Adrenal gland (tissue), 12 donors: ENCODE results near the gene GHR. TPM values are rescaled to one million over a fixed set of nuclear protein-coding genes. Genes with fewer than 3 reads are reported as not detected.

Experiments
- DNase-seq, 7 donors: peaks; one replicate each; pipeline ENCODE4 v3.0.0-alpha.2; 2019 to 2020
- H3K27ac ChIP-seq, 5 donors: fragments of 200-600 bp; sonication (generic) in 4 of 5; 1 replicate in 3 of 5; 2 replicates in 2 of 5; pipeline versions ENCODE4 v1.5.1 to v1.8.0; 2016 to 2020; ENCODE audit warnings: mild to moderate bottlenecking in 1 of 5
- H3K27me3 ChIP-seq: fragments of 200-600 bp; 2 replicates; pipeline ENCODE4 v1.8.0; 2021
- H3K36me3 ChIP-seq, 2 donors: fragments of 200-600 bp; replicated peaks in 1 of 2; 1 replicate in 1 of 2; 2 replicates in 1 of 2; pipeline versions ENCODE4 v1.5.1 to v1.8.0; 2018 to 2022
- H3K4me1 ChIP-seq, 2 donors: fragments of 200-600 bp; replicated peaks in 1 of 2; 1 replicate in 1 of 2; 2 replicates in 1 of 2; pipeline versions ENCODE4 v1.5.1 to v1.8.0; 2018 to 2021
- H3K4me3 ChIP-seq, 4 donors: fragments of 200-600 bp; sonication (generic) in 3 of 4; one replicate each; pipeline ENCODE4 v1.5.1; 2016 to 2018
- H3K9me3 ChIP-seq, 3 donors: fragments of 200-600 bp; sonication (generic) in 1 of 3; replicated peaks in 1 of 3; 1 replicate in 2 of 3; 2 replicates in 1 of 3; pipeline versions ENCODE4 v1.5.1 to v1.8.0; 2016 to 2021
- POLR2A ChIP-seq, 2 donors: fragments of 450-650 bp; IDR thresholded peaks; one replicate each; pipeline ENCODE4 v1.6.1; 2017; ENCODE audit warnings: antibody characterized with exemption in 2 of 2, mild to moderate bottlenecking in 2 of 2, moderate library complexity in 1 of 2
- WGBS, 4 donors: extraction: QIAGEN DNeasy Blood & Tissue Kit in 2 of 4; methylation state at CpG; one replicate each; pipeline versions ENCODE4 v1.1.5 to v1.1.7; 2013 to 2017; 5-methylcytosine and 5-hydroxymethylcytosine counted together
- intact Hi-C, 2 donors: fragments of 100-400 bp; cut with DNase I; formaldehyde crosslinking; loops; one replicate each; pipeline versions ENCODE4 v1.14.1 to v1.15.0; 2022 to 2023
- polyA plus RNA-seq, 3 donors: library from polyadenylated mRNA; stranded (reverse); fragments of 200-250 nt in 2 of 3; fragments of 350-450 nt in 1 of 3; fragmentation: Illumina TruSeq in 1 of 3; extraction: RNeasy Lipid Tissue Mini Kit (QIAGEN cat#74804) in 1 of 3; gene quantifications; one replicate each; pipeline ENCODE4 v1.2.3, GENCODE V29; 2013 to 2014
- total RNA-seq, 9 donors: library from RNA; depleted of rRNA in 4 of 9; stranded (reverse); fragments of >200 nt in 4 of 9; fragments of 120-200 nt in 1 of 9; fragmentation: NEBNext Ultra II Directional in 1 of 9; extraction: Animal tissue kit (Norgen Biotek cat#: 25700) in 1 of 9; gene quantifications; one replicate each; pipeline versions ENCODE4 v1.1.0 to v1.2.4, GENCODE V29; 2013 to 2023
- TF ChIP-seq, protein P1 (sequence below), 6 experiments: fragments of 450-650 bp in 4 of 6; fragments of 200-600 bp in 2 of 6; sonication (generic) in 1 of 6; IDR thresholded peaks; 1 replicate in 5 of 6; 2 replicates in 1 of 6; pipeline versions ENCODE4 v1.5.1 to v1.8.0; 2016 to 2021; ENCODE audit warnings: antibody characterized with exemption in 6 of 6, mild to moderate bottlenecking in 2 of 6, moderate library complexity in 1 of 6
- donor health status: healthy with polysubstance abuse.
- donor health status: Bipolar disorder and iron deficiency.
- donor health status: DM: yes; HTN: yes; CAD: no.
- donor health status: DM: no; HTN: no; CAD: no.
- donor health status: DM: no; HTN: no; CAD: no.
- donor health status: DM: yes; HTN: yes; CAD: no.

GHR gene
- total and polyA plus RNA-seq, 12 donors = 2.9 to 17.1 (median 10.5) TPM

DNA sequence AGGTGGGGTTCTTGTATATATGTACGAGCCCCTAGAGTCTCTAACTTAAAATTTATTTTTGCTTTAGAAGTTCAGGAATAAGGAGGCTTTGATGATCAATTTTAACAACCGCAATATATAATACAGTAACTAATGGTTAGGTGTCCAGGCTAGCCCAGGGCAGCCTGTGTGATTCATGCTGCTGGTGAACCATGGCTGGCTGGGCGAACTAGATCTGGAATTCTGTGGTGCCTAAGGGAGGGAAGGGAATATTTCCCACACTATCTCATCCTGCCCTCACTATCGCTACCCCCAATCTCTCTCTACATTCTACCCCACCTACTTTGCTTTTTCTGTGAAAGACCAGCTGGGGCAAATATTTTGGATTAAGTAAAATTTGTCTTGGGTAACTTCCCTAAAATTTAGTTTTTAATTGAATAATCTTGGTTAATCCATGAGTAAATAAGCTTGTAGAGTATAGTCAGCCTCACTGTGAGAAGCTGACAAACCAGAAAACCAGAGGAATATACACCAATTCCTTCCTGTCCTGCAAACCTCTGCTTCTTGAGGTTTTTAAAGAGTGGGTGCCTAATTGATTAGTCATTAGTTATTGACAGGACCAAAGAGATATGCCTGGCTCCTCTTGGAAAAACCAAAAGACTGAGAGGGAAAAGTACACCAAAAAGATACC lies 218.2 kb downstream of the GHR start:
- intact Hi-C loops = no loop called here
- H3K36me3 ChIP-seq = no peaks in the 10 kb centered on the region
- H3K4me3 ChIP-seq = no peak overlapping the region
- H3K27ac ChIP-seq = no peak overlapping the region
- no peak for DNase-seq
- TF ChIP-seq, protein P1, sequence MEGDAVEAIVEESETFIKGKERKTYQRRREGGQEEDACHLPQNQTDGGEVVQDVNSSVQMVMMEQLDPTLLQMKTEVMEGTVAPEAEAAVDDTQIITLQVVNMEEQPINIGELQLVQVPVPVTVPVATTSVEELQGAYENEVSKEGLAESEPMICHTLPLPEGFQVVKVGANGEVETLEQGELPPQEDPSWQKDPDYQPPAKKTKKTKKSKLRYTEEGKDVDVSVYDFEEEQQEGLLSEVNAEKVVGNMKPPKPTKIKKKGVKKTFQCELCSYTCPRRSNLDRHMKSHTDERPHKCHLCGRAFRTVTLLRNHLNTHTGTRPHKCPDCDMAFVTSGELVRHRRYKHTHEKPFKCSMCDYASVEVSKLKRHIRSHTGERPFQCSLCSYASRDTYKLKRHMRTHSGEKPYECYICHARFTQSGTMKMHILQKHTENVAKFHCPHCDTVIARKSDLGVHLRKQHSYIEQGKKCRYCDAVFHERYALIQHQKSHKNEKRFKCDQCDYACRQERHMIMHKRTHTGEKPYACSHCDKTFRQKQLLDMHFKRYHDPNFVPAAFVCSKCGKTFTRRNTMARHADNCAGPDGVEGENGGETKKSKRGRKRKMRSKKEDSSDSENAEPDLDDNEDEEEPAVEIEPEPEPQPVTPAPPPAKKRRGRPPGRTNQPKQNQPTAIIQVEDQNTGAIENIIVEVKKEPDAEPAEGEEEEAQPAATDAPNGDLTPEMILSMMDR (IDR thresholded peaks at IDR 0.05) = no peak
- TF ChIP-seq POLR2A (IDR thresholded peaks at IDR 0.05) = no peak
- no peaks in the 10 kb centered on the region for H3K27me3 ChIP-seq
- 95 to 98% (median 97%) methylated on average over 4 of the region's 4 CpGs for WGBS, 4 donors
- H3K9me3 ChIP-seq = no peaks in the 10 kb centered on the region
- no peaks in the 10 kb centered on the region for H3K4me1 ChIP-seq

DNA sequence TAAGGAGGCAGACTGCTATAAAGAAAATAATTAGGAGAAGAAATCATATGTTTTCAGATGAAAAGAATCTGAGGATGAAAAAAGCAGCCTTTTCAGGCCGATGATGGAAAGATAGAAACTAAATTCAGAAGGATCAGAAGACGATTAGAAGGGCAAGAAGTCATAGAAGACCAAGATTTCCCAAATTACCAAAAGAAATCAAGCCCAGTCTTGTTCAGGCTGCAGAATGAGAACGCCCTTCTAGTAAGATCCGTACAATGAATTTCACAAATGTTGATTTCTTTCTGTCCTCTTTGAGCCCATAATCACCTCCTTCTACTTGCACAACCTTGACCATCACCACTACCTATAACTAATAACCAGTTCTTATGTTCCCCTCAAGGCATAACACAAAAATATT lies 218.8 kb downstream of the GHR start:
- H3K27me3 ChIP-seq = no peaks in the 10 kb centered on the region
- H3K36me3 ChIP-seq = no peaks in the 10 kb centered on the region
- TF ChIP-seq, protein P1 (IDR thresholded peaks at IDR 0.05) = no peak
- no peak for TF ChIP-seq POLR2A (IDR thresholded peaks at IDR 0.05)
- no peak overlapping the region for H3K4me3 ChIP-seq
- intact Hi-C loops = no loop called here
- WGBS, 4 donors = 84 to 96% (median 93%) methylated on average over 4 of the region's 4 CpGs
- H3K4me1 ChIP-seq = no peaks in the 10 kb centered on the region
- no peak for DNase-seq
- H3K27ac ChIP-seq = no peak overlapping the region
- H3K9me3 ChIP-seq = no peaks in the 10 kb centered on the region

DNA sequence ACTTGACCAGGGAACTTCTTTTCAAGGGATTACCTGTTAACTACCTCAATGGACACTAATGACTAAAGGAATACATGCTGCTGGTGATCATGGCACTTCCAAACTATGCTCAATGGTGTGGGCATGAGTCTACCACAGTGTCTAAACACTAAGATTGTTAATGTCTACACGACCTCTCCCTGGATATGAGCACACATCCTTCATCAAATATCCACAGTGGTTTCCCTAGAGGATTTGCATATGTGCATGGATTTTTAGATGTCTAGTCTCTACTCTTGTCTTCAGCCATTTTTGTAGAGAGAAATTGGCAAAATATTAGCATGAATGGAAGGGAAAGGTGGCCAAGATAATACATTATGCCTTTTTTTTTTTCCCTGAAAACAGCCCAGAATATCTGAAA lies 220.1 kb downstream of the GHR start:
- H3K36me3 ChIP-seq = no peaks in the 10 kb centered on the region
- no peak for DNase-seq
- H3K27ac ChIP-seq = no peak overlapping the region
- no peak overlapping the region for H3K4me3 ChIP-seq
- no peak for TF ChIP-seq POLR2A (IDR thresholded peaks at IDR 0.05)
- H3K27me3 ChIP-seq = no peaks in the 10 kb centered on the region
- H3K9me3 ChIP-seq = no peaks in the 10 kb centered on the region
- H3K4me1 ChIP-seq = no peaks in the 10 kb centered on the region
- 60 to 80% (median 78%) methylated on average over 1 of the region's 1 CpG for WGBS, 4 donors
- intact Hi-C loops = no loop called here

DNA sequence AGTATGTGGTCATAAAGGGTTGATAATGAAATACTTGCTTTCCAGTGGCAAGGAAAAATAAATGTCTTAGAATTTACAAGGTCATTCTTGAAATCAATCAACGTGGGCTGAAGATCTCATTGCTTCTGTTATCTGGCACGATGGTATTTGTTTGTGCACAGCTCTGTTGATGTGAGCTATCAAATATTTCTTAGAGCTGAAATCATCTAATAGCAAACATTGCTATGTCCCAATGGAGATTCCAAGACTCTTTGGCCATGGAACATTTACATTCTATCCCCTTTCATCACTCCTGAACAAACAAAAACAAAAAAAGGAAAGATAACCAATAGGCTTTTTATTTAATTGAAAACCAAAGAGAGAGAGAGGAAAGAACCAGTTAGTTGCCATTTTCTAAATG lies 221.9 kb downstream of the GHR start:
- no peak for DNase-seq
- intact Hi-C loops = no loop called here
- TF ChIP-seq POLR2A (IDR thresholded peaks at IDR 0.05) = no peak
- TF ChIP-seq, protein P1 (IDR thresholded peaks at IDR 0.05) = no peak
- H3K27ac ChIP-seq = no peak overlapping the region
- 16 to 29% (median 24%) methylated on average over 2 of the region's 2 CpGs for WGBS, 4 donors
- H3K9me3 ChIP-seq = no peaks in the 10 kb centered on the region
- H3K27me3 ChIP-seq = no peaks in the 10 kb centered on the region
- no peak overlapping the region for H3K4me3 ChIP-seq
- H3K36me3 ChIP-seq = no peaks in the 10 kb centered on the region
- no peaks in the 10 kb centered on the region for H3K4me1 ChIP-seq

DNA sequence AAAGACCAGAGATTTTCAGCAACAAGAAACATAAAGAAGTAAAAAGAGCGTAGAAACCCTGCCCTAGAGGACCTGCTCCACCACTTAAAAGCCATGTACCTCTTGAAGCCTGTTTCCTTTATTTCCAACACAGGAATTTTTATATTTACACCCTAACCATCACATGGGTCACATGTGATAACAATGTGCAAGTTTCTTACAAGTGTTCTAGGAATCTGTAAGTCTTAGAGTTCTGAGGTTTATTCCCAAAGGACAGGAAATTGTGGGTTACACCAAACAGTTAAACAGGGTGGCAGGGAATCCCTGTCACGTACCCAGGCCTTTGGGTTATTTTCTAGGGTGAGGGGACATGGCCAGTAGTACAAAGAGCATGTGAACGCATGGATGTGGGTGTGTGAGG lies 224.8 kb downstream of the GHR start:
- H3K4me1 ChIP-seq = no peaks in the 10 kb centered on the region
- H3K36me3 ChIP-seq = no peaks in the 10 kb centered on the region
- no peaks in the 10 kb centered on the region for H3K9me3 ChIP-seq
- TF ChIP-seq, protein P1 (IDR thresholded peaks at IDR 0.05) = no peak
- TF ChIP-seq POLR2A (IDR thresholded peaks at IDR 0.05) = no peak
- H3K27ac ChIP-seq = no peak overlapping the region
- 77 to 90% (median 82%) methylated on average over 3 of the region's 3 CpGs for WGBS, 4 donors
- DNase-seq = no peak
- H3K27me3 ChIP-seq = no peaks in the 10 kb centered on the region
- intact Hi-C loops = no loop called here
- H3K4me3 ChIP-seq = no peak overlapping the region
